22Rv1 (cell line): Measurements from ENCODE around the gene OR51B6.

ENCODE experiments used
- CTCF ChIP-seq: fragments of 450-650 bp; IDR thresholded peaks from 2 replicates; pipeline ENCODE4 v1.5.1; 2017; ENCODE audit warnings: mild to moderate bottlenecking
- ZFX ChIP-seq: fragments of 450-650 bp; IDR thresholded peaks from 2 replicates; pipeline ENCODE4 v1.6.1; 2017; ENCODE audit warnings: antibody characterized with exemption, borderline replicate concordance

- TF ChIP-seq CTCF (no peak), ZFX (no peak)
Observed at GRCh38 chr11:5345831-5346230, 5.5 kb upstream of the OR51B6 start.
